DND-41 (cell line): ENCODE results near the gene KIF4A.
"Not testable (repeated sequence)": the region's sequence is repeated elsewhere in the genome, so short reads cannot be mapped to it uniquely, and the experiment has no call there.

ENCODE experiments used
- ATAC-seq: fragments of 200-7000 bp; cut with Tn5 transposase; 3 replicates; pipeline ENCODE4 v1.9.1; 2021; ENCODE audit warnings: low read depth; ENCODE audit not compliant: insufficient read depth
- DNase-seq: peaks from one replicate; pipeline ENCODE4 v3.0.0-alpha.2; 2020
- H2AFZ ChIP-seq: 2 replicates; pipeline ENCODE4 v1.6.0; 2012; ENCODE audit warnings: low read depth, low read length
- H3K27ac ChIP-seq: 2 replicates; pipeline ENCODE4 v1.5.1; 2012; ENCODE audit warnings: low read length, inconsistent platforms
- H3K27me3 ChIP-seq: fragments of 200-600 bp; sonication (generic); 2 replicates; pipeline ENCODE4 v1.6.0; 2012; ENCODE audit warnings: low read length, mild to moderate bottlenecking, inconsistent platforms; ENCODE audit not compliant: insufficient read depth, poor library complexity
- H3K36me3 ChIP-seq: 2 replicates; pipeline ENCODE4 v1.5.1; 2012; ENCODE audit warnings: low read length, inconsistent platforms; ENCODE audit not compliant: insufficient read depth
- H3K4me1 ChIP-seq: 2 replicates; pipeline ENCODE4 v1.5.1; 2012; ENCODE audit warnings: mild to moderate bottlenecking, low read length; ENCODE audit not compliant: insufficient read depth
- H3K4me2 ChIP-seq: 2 replicates; pipeline ENCODE4 v1.6.0; 2012; ENCODE audit warnings: mild to moderate bottlenecking, moderate library complexity, low read length, inconsistent platforms; ENCODE audit not compliant: insufficient read depth
- H3K4me3 ChIP-seq, 2 experiments: fragments of 200-600 bp in 1 of 2; shearing (Covaris generic) in 1 of 2; 2 replicates each; pipeline ENCODE4 v1.5.1; 2012 to 2016; ENCODE audit warnings: inconsistent platforms in 2 of 2, low read length in 2 of 2, mild to moderate bottlenecking in 2 of 2, low read depth in 1 of 2, moderate library complexity in 1 of 2
- H3K79me2 ChIP-seq: 2 replicates; pipeline ENCODE4 v1.6.0; 2012; ENCODE audit warnings: low read length, inconsistent platforms; ENCODE audit not compliant: insufficient read depth
- H3K9ac ChIP-seq: 2 replicates; pipeline ENCODE4 v1.6.0; 2012; ENCODE audit warnings: low read depth, mild to moderate bottlenecking, inconsistent platforms, low read length, moderate library complexity
- H3K9me3 ChIP-seq: 2 replicates; pipeline ENCODE4 v1.5.1; 2012; ENCODE audit warnings: low read length, moderate library complexity, mild to moderate bottlenecking, inconsistent platforms; ENCODE audit not compliant: insufficient read depth, severe bottlenecking
- H4K20me1 ChIP-seq: 2 replicates; pipeline ENCODE4 v1.6.0; 2012; ENCODE audit warnings: low read length; ENCODE audit not compliant: insufficient read depth
- CTCF ChIP-seq: IDR thresholded peaks from 2 replicates; pipeline ENCODE4 v1.5.1; 2012; ENCODE audit warnings: borderline replicate concordance, low read length, moderate library complexity, mild to moderate bottlenecking; ENCODE audit not compliant: poor library complexity, severe bottlenecking; ENCODE audit errors: extremely low read depth
- EZH2 ChIP-seq: IDR thresholded peaks from 3 replicates; pipeline ENCODE4 v1.6.1; 2012; ENCODE audit warnings: borderline replicate concordance, low read depth, mild to moderate bottlenecking, moderate library complexity, low read length, inconsistent platforms; ENCODE audit not compliant: severe bottlenecking

KIF4A gene

GRCh38 chrX:70322784-70323183 is 32.9 kb downstream of the KIF4A start:
- Histone ChIP-seq H3K4me2 (no peak overlapping the region), H3K4me1 (no peaks in the 10 kb centered on the region), H3K4me3 (no peak overlapping the region), H4K20me1 (no peaks in the 10 kb centered on the region), H3K27me3 (no peaks in the 10 kb centered on the region), H3K79me2 (peaks cover 4% of the 10 kb centered on the region; the same call in 1 of the 2 replicates), H3K9me3 (no peaks in the 10 kb centered on the region), H3K9ac (no peak overlapping the region), H3K27ac (no peak overlapping the region), H2AFZ (no peak overlapping the region), H3K36me3 (peaks cover 26% of the 10 kb centered on the region; the same call in 1 of the 2 replicates)
- no peak for TF ChIP-seq CTCF
- TF ChIP-seq EZH2: no peak
- ATAC-seq (no peak), DNase-seq (no peak)

GRCh38 chrX:70323628-70324027 is 33.7 kb downstream of the KIF4A start:
- H3K4me2 ChIP-seq, H2AFZ ChIP-seq, H3K9me3 ChIP-seq, H3K27me3 ChIP-seq, ATAC-seq, H3K9ac ChIP-seq, DNase-seq, H3K4me1 ChIP-seq, H3K27ac ChIP-seq, H3K79me2 ChIP-seq, H4K20me1 ChIP-seq, H3K4me3 ChIP-seq: not testable (repeated sequence)
- peaks cover 34% of the 10 kb centered on the region; the same call in 1 of the 2 replicates for H3K36me3 ChIP-seq

GRCh38 chrX:70324326-70324725 is 34.4 kb downstream of the KIF4A start:
- ATAC-seq: no peak
- peaks cover 38% of the 10 kb centered on the region for H3K36me3 ChIP-seq
- H3K4me3 ChIP-seq: no peak overlapping the region
- no peak for DNase-seq
- H3K9me3 ChIP-seq: no peaks in the 10 kb centered on the region
- 0 out of 2 replicates have a peak, but pooled peaks cover 4% of the 10 kb centered on the region for H3K79me2 ChIP-seq
- no peaks in the 10 kb centered on the region for H4K20me1 ChIP-seq
- no peak overlapping the region for H2AFZ ChIP-seq
- no peak overlapping the region for H3K9ac ChIP-seq
- TF ChIP-seq CTCF (no peak), EZH2 (no peak)
- H3K27me3 ChIP-seq: no peaks in the 10 kb centered on the region
- H3K27ac ChIP-seq: no peak overlapping the region
- no peak overlapping the region for H3K4me2 ChIP-seq
- H3K4me1 ChIP-seq: no peaks in the 10 kb centered on the region

GRCh38 chrX:70331161-70331560 is 41.3 kb downstream of the KIF4A start:
- H3K36me3 ChIP-seq: peaks cover 79% of the 10 kb centered on the region
- no peaks in the 10 kb centered on the region for H3K4me1 ChIP-seq
- H3K79me2 ChIP-seq: 0 out of 2 replicates have a peak, but pooled peaks cover 1% of the 10 kb centered on the region
- no peaks in the 10 kb centered on the region for H3K9me3 ChIP-seq
- no peak overlapping the region for H3K4me3 ChIP-seq
- no peak overlapping the region for H3K27ac ChIP-seq
- H3K9ac ChIP-seq: no peak overlapping the region
- TF ChIP-seq EZH2 (no peak), CTCF (no peak)
- no peaks in the 10 kb centered on the region for H3K27me3 ChIP-seq
- ATAC-seq (no peak), DNase-seq (no peak)
- no peak overlapping the region for H3K4me2 ChIP-seq
- no peaks in the 10 kb centered on the region for H4K20me1 ChIP-seq
- no peak overlapping the region for H2AFZ ChIP-seq
